SW 1271 (cell line): ENCODE data around the gene INVS.
"Not testable (repeated sequence)": the region's sequence is repeated elsewhere in the genome, so short reads cannot be mapped to it uniquely, and the experiment has no call there.

Experiments
- DNase-seq, 2 experiments: peaks; one replicate each; lab custom pipeline; 2025; lab: John Stamatoyannopoulos, UW

Gene INVS

GRCh38 chr9:100197553-100197952 is 98.5 kb downstream of the INVS start:
- DNase-seq: no peak

GRCh38 chr9:100202806-100203205 is 103.8 kb downstream of the INVS start:
- DNase-seq: no peak

- no peak for DNase-seq
Measured at GRCh38 chr9:100204796-100205195, 105.8 kb downstream of the INVS start.

GRCh38 chr9:100206899-100207298 is 107.9 kb downstream of the INVS start:
- no peak for DNase-seq

GRCh38 chr9:100208673-100209072 is 109.6 kb downstream of the INVS start:
- DNase-seq: no peak

- DNase-seq: no peak
Measured at GRCh38 chr9:100211476-100211875, 112.4 kb downstream of the INVS start.

GRCh38 chr9:100213730-100214477 is 114.9 kb downstream of the INVS start:
- no peak for DNase-seq

GRCh38 chr9:100216178-100216787 is 117.2 kb downstream of the INVS start:
- peak in 1 of 2 experiments; percentile 19 for DNase-seq

GRCh38 chr9:100217536-100217935 is 118.5 kb downstream of the INVS start:
- no peak for DNase-seq

GRCh38 chr9:100219347-100219746 is 120.3 kb downstream of the INVS start:
- no peak for DNase-seq

GRCh38 chr9:100220936-100221335 is 121.9 kb downstream of the INVS start:
- no peak for DNase-seq

GRCh38 chr9:100221538-100221937 is 122.5 kb downstream of the INVS start:
- no peak for DNase-seq

GRCh38 chr9:100222674-100223073 is 123.6 kb downstream of the INVS start:
- DNase-seq: peak in 1 of 2 experiments; percentile 64

GRCh38 chr9:100227636-100228035 is 128.6 kb downstream of the INVS start:
- no peak for DNase-seq

- no peak for DNase-seq
Measured at GRCh38 chr9:100228352-100228869, 129.4 kb downstream of the INVS start.

- no peak for DNase-seq
Measured at GRCh38 chr9:100229136-100229535, 130.1 kb downstream of the INVS start.

GRCh38 chr9:100229561-100229960 is 130.5 kb downstream of the INVS start:
- DNase-seq: no peak

GRCh38 chr9:100236986-100237385 is 137.9 kb downstream of the INVS start:
- not testable (repeated sequence) for DNase-seq

GRCh38 chr9:100240512-100240911 is 141.5 kb downstream of the INVS start:
- DNase-seq: no peak

- DNase-seq: no peak
Measured at GRCh38 chr9:100267211-100267610, 168.2 kb downstream of the INVS start.

- DNase-seq: no peak
Measured at GRCh38 chr9:100268271-100268670, 169.2 kb downstream of the INVS start.

GRCh38 chr9:100269656-100270055 is 170.6 kb downstream of the INVS start:
- no peak for DNase-seq

GRCh38 chr9:100277166-100277979 is 178.3 kb downstream of the INVS start:
- DNase-seq: no peak
